Natural killer cell treated with Interleukin-12 subunit alpha and Interleukin-12 subunit beta and Interleukin-15 and Interleukin-18, amount 100 ng/mL, for 72 hours (primary cell): ENCODE measurements around the gene M6PR. TPM values are rescaled to one million over a fixed set of nuclear protein-coding genes. Genes with fewer than 3 reads are reported as not detected.

Source experiments
- ATAC-seq, 2 donors: fragments of 150-1000 bp; cut with Tn5 transposase in 1 of 2; sonication (Bioruptor Pico), chemical (Tn5 transposase) in 1 of 2; 2 replicates each; pipeline ENCODE4 v1.10.0; 2021
- DNase-seq: peaks from one replicate; pipeline ENCODE4 v3.0.0; 2022; ENCODE audit warnings: low spot score
- H3K27ac Mint-ChIP-seq, 2 donors: 1 replicate in 1 of 2; 2 replicates in 1 of 2; pipeline ENCODE4 v1.8.0; 2022; ENCODE audit warnings: mixed read lengths in 2 of 2, mild to moderate bottlenecking in 1 of 2, moderate library complexity in 1 of 2
- H3K27me3 Mint-ChIP-seq, 2 donors: 1 replicate in 1 of 2; 2 replicates in 1 of 2; pipeline ENCODE4 v1.8.0; 2022; ENCODE audit warnings: mixed read lengths in 2 of 2
- H3K36me3 Mint-ChIP-seq: one replicate; pipeline ENCODE4 v1.8.0; 2022; ENCODE audit warnings: mixed read lengths
- H3K4me1 Mint-ChIP-seq, 2 donors: 1 replicate in 1 of 2; 2 replicates in 1 of 2; pipeline ENCODE4 v1.8.0; 2022; ENCODE audit warnings: low read depth in 2 of 2, mixed read lengths in 2 of 2, mild to moderate bottlenecking in 1 of 2
- H3K4me3 Mint-ChIP-seq: one replicate; pipeline ENCODE4 v1.8.0; 2022; ENCODE audit warnings: mixed read lengths
- H3K9me3 Mint-ChIP-seq: 2 replicates; pipeline ENCODE4 v1.8.0; 2022; ENCODE audit warnings: mixed read lengths
- total RNA-seq, 2 donors: library from RNA; stranded (reverse); gene quantifications; one replicate each; pipeline ENCODE4 v1.2.3, GENCODE V29; 2022

The M6PR gene
- total RNA-seq, 2 donors from 2014 or later: 213 to 346 TPM

DNA sequence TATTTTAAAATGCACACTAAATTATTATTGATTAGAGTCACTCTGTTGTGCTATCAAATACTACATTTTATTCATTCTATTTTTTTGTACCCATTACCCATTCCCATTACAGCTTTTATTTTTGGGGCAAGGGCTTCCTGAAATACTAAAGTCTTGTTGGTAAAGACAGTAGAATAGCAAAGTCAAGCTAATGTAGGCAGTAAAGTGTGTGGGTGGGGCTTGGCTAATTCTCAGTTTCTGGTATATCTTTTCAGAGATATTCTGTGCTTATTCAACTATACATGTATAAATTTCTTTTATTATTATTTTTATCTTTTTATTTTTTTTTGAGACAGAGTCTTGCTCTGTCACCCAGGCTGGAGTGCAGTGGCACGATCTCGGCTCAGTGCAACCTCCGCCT is 57.5 kb downstream of the M6PR start:
- no peak for DNase-seq
- H3K36me3 Mint-ChIP-seq: no peaks in the 10 kb centered on the region
- H3K4me3 Mint-ChIP-seq: no peak overlapping the region
- H3K4me1 Mint-ChIP-seq: peaks cover 0 to 5% of the 10 kb centered on the region in 2 donors
- H3K27me3 Mint-ChIP-seq: peaks cover 4 to 5% of the 10 kb centered on the region in 2 donors
- ATAC-seq: no peak
- no peaks in the 10 kb centered on the region for H3K9me3 Mint-ChIP-seq
- H3K27ac Mint-ChIP-seq: no peak overlapping the region

Other genes starting within 250 kb of the M6PR start
- not detected for gene A2ML1, start 127.0 kb downstream of the M6PR start, total RNA-seq
- gene PHC1, start 35.1 kb downstream of the M6PR start, total RNA-seq: 10 to 100 TPM in 1 of 2 donors, 1 to 10 TPM in 1; 8.4 to 15.9 TPM
- 10 to 100 TPM in 1 of 2 donors, 1 to 10 TPM in 1; 6.7 to 23.2 TPM for gene KLRG1, start 39.9 kb upstream of the M6PR start, total RNA-seq
- under 1 TPM in 1 of 2 donors, not detected in 1; 0.59 TPM for gene A2M, start 166.3 kb upstream of the M6PR start, total RNA-seq